ENCODE results near the gene PTAR1. TPM values are rescaled to one million over a fixed set of nuclear protein-coding genes. Genes with fewer than 3 reads are reported as not detected.

Gene PTAR1
- polyA plus RNA-seq, 1 donor from 2014 or later: 17.7 TPM

DNA sequence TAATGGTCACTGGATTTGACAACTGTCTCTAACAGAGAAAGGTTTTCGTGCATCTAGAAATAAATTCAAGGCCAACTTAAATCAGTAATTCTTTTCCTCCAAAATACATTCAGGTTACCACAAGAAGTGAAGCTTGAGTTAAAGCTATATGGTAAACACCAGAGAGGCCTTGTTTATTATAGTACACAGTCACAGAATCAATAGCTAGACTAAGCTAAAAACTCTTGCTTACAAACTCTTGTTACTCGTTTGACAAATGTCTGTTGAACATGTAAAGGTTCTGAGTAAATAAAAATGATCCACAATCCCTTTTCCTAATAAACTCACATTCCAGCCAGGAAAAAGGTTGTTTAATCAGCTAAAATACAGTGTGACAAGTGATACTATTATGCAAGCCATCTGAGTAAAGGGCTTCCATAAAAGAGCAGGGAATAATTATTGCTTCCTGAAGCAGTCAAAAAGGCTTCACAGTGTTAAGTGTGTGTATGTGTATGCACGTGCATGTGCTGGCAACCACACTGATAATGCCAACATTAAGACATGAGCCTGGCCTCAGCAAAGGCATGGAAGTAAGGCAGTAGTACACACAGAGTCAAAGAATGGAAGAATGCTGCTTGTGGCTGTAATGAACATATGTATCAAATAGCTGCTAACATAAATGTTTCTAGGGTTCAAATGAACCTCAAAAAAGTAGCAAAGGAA lies 12.8 kb downstream of the PTAR1 start:
- H3K9me3 ChIP-seq (ENCODE audit: low read length): no peaks in the 10 kb centered on the region
- no peak overlapping the region for H3K4me2 ChIP-seq (ENCODE audit: low read length)
- no peak overlapping the region for H3K27ac ChIP-seq (ENCODE audit: low read length)
- H3K4me3 ChIP-seq (ENCODE audit: low read length): no peak overlapping the region
- no peak for TF ChIP-seq MXI1 (conservative IDR thresholded peaks at IDR 0.05; ENCODE audit: poor library complexity, severe bottlenecking)
- TF ChIP-seq EP300 (conservative IDR thresholded peaks at IDR 0.05; ENCODE audit: poor library complexity, severe bottlenecking): no peak
- TF ChIP-seq SMC3 (conservative IDR thresholded peaks at IDR 0.05; ENCODE audit: poor library complexity): no peak
- TF ChIP-seq EZH2 (IDR thresholded peaks at IDR 0.05; ENCODE audit: borderline replicate concordance, insufficient read depth, low read length, poor library complexity, severe bottlenecking): no peak
- no peak for TF ChIP-seq POLR2AphosphoS5 (IDR thresholded peaks at IDR 0.05)
- TF ChIP-seq RAD21 (conservative IDR thresholded peaks at IDR 0.05): no peak
- TF ChIP-seq, protein P1, sequence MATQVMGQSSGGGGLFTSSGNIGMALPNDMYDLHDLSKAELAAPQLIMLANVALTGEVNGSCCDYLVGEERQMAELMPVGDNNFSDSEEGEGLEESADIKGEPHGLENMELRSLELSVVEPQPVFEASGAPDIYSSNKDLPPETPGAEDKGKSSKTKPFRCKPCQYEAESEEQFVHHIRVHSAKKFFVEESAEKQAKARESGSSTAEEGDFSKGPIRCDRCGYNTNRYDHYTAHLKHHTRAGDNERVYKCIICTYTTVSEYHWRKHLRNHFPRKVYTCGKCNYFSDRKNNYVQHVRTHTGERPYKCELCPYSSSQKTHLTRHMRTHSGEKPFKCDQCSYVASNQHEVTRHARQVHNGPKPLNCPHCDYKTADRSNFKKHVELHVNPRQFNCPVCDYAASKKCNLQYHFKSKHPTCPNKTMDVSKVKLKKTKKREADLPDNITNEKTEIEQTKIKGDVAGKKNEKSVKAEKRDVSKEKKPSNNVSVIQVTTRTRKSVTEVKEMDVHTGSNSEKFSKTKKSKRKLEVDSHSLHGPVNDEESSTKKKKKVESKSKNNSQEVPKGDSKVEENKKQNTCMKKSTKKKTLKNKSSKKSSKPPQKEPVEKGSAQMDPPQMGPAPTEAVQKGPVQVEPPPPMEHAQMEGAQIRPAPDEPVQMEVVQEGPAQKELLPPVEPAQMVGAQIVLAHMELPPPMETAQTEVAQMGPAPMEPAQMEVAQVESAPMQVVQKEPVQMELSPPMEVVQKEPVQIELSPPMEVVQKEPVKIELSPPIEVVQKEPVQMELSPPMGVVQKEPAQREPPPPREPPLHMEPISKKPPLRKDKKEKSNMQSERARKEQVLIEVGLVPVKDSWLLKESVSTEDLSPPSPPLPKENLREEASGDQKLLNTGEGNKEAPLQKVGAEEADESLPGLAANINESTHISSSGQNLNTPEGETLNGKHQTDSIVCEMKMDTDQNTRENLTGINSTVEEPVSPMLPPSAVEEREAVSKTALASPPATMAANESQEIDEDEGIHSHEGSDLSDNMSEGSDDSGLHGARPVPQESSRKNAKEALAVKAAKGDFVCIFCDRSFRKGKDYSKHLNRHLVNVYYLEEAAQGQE (IDR thresholded peaks at IDR 0.05; ENCODE audit: borderline replicate concordance): no peak
- H3K9me2 ChIP-seq (ENCODE audit: insufficient read depth, low read length): no peaks in the 10 kb centered on the region
- peaks cover 27% of the 10 kb centered on the region for H3K79me2 ChIP-seq (replicated peaks; ENCODE audit: insufficient read depth, low read length)
- H3K36me3 ChIP-seq (ENCODE audit: insufficient read depth, low read length): no peaks in the 10 kb centered on the region
- H4K20me1 ChIP-seq (ENCODE audit: insufficient read depth): no peaks in the 10 kb centered on the region
- no peaks in the 10 kb centered on the region for H3K27me3 ChIP-seq (ENCODE audit: insufficient read depth, low read depth, low read length)
- no peak overlapping the region for H2AFZ ChIP-seq (ENCODE audit: low read depth, low read length)
- no peaks in the 10 kb centered on the region for H3F3A ChIP-seq (ENCODE audit: insufficient read depth, low read length, poor library complexity, severe bottlenecking)
- no peak overlapping the region for H3K9ac ChIP-seq (ENCODE audit: low read length)

DNA sequence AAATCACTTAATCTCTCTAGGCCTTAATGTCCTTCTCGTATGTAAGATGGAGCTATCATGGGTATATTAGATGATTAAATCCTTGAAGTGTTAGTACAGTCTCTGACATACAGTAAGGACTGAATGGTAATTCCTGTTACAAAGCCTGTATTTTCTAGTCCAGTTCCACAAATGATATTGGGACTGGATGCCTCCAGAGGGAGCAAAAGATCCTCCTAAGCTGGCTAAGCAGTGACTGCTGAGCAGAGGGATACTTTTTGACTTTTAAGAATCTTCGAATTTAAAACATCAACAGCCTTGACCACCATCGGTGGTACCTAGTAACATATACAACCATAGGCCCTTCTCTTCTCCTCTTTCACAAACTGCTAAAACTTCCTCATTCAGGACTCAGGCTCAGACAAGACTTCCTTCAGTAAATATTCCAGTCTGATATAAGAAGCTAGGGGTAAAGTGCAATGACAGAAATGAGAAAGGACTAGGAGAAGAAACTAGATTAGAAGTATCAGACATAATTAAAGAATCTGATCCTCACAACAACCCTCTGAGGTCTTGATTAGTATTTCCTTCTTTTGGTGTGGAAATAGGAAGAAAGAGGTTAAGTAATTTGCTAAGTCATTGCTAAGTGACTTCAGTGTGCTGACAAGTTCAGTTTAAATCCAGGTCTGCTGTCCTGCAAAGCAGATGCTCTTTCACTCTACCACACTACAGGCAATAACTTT lies 13.9 kb downstream of the PTAR1 start:
- H3K79me2 ChIP-seq (replicated peaks; ENCODE audit: insufficient read depth, low read length): peaks cover 16% of the 10 kb centered on the region
- H3K36me3 ChIP-seq (ENCODE audit: insufficient read depth, low read length): no peaks in the 10 kb centered on the region
- H3K27me3 ChIP-seq (ENCODE audit: insufficient read depth, low read depth, low read length): no peaks in the 10 kb centered on the region
- H3F3A ChIP-seq (ENCODE audit: insufficient read depth, low read length, poor library complexity, severe bottlenecking): no peaks in the 10 kb centered on the region
- H3K4me2 ChIP-seq (ENCODE audit: low read length): no peak overlapping the region
- H2AFZ ChIP-seq (ENCODE audit: low read depth, low read length): no peak overlapping the region
- no peaks in the 10 kb centered on the region for H3K9me3 ChIP-seq (ENCODE audit: low read length)
- H4K20me1 ChIP-seq (ENCODE audit: insufficient read depth): no peaks in the 10 kb centered on the region
- no peak overlapping the region for H3K9ac ChIP-seq (ENCODE audit: low read length)
- TF ChIP-seq EP300 (conservative IDR thresholded peaks at IDR 0.05; ENCODE audit: poor library complexity, severe bottlenecking) (no peak), MXI1 (conservative IDR thresholded peaks at IDR 0.05; ENCODE audit: poor library complexity, severe bottlenecking) (no peak), RAD21 (conservative IDR thresholded peaks at IDR 0.05) (no peak), POLR2AphosphoS5 (IDR thresholded peaks at IDR 0.05) (no peak), EZH2 (IDR thresholded peaks at IDR 0.05; ENCODE audit: borderline replicate concordance, insufficient read depth, low read length, poor library complexity, severe bottlenecking) (no peak), SMC3 (conservative IDR thresholded peaks at IDR 0.05; ENCODE audit: poor library complexity) (no peak), TAF1 (IDR thresholded peaks at IDR 0.05; ENCODE audit: low read depth) (no peak)
- TF ChIP-seq, protein P2, sequence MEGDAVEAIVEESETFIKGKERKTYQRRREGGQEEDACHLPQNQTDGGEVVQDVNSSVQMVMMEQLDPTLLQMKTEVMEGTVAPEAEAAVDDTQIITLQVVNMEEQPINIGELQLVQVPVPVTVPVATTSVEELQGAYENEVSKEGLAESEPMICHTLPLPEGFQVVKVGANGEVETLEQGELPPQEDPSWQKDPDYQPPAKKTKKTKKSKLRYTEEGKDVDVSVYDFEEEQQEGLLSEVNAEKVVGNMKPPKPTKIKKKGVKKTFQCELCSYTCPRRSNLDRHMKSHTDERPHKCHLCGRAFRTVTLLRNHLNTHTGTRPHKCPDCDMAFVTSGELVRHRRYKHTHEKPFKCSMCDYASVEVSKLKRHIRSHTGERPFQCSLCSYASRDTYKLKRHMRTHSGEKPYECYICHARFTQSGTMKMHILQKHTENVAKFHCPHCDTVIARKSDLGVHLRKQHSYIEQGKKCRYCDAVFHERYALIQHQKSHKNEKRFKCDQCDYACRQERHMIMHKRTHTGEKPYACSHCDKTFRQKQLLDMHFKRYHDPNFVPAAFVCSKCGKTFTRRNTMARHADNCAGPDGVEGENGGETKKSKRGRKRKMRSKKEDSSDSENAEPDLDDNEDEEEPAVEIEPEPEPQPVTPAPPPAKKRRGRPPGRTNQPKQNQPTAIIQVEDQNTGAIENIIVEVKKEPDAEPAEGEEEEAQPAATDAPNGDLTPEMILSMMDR (IDR thresholded peaks at IDR 0.05; ENCODE audit: poor library complexity, severe bottlenecking): no peak
- TF ChIP-seq, protein P1 (IDR thresholded peaks at IDR 0.05; ENCODE audit: borderline replicate concordance): no peak
- no peak overlapping the region for H3K27ac ChIP-seq (ENCODE audit: low read length)
- no peaks in the 10 kb centered on the region for H3K9me2 ChIP-seq (ENCODE audit: insufficient read depth, low read length)
- H3K4me3 ChIP-seq (ENCODE audit: low read length): no peak overlapping the region
